Fibroblast of peridontal ligament (primary cell): ENCODE measurements around the gene JAML.
A peak's percentile ranks its signal among the peaks of the same experiment; 100 is the strongest.
"Not testable (repeated sequence)": the region's sequence is repeated elsewhere in the genome, so short reads cannot be mapped to it uniquely, and the experiment has no call there.

ENCODE experiments used
- DNase-seq: peaks from one replicate; pipeline ENCODE4 v3.0.0-alpha.2; 2010; ENCODE audit errors: extremely low read depth

Gene JAML

DNA sequence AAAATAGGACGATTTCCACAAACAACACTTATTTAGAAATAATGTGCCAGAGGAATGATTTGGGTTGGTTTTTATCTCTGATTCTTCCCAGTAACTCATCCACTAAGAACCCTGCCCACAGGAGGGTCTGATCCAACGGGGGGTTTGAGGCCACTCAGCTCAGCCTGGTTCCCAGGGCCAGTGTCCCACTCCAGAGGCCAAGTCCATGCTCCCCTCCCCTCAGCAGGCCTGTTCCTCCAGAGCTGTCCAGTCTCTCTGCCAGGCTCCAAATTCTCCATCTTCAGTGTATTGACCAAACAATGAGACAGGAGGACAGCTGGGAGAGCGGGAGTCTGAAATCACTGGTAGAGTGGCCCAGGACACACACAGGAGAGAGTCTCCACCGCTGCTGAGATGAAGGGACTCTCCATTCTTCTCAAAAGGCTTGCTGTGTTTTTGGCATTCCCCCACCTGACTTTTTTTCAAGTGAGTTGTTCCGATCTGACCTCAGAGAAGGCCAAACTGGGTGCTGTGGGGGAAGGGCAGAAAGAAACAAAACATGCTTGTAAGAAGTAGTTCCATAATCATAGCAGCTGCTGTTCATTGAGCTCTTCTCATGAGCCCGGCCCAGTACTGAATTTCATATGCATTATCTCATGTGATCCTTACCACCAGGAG lies 30.8 kb downstream of the JAML start:
- DNase-seq, result no peak

DNA sequence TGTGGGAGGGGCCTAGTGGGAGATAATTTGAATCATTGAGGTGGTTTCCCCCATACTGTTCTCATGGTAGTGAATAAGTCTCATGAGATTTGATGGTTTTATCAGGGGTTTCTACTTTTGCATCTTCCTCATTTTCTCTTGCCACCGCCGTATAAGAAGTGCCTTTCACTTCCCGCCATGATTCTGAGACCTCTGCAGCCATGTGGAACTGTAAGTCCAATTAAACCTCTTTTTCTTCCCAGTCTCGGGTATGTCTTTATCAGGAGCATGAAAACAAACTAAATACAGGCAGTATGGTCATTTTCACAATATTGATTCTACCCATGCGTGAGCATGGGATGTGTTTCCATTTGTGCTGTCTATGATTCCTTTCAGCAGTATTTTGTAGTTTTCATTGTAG lies 32.0 kb downstream of the JAML start:
- not testable (repeated sequence) for DNase-seq

DNA sequence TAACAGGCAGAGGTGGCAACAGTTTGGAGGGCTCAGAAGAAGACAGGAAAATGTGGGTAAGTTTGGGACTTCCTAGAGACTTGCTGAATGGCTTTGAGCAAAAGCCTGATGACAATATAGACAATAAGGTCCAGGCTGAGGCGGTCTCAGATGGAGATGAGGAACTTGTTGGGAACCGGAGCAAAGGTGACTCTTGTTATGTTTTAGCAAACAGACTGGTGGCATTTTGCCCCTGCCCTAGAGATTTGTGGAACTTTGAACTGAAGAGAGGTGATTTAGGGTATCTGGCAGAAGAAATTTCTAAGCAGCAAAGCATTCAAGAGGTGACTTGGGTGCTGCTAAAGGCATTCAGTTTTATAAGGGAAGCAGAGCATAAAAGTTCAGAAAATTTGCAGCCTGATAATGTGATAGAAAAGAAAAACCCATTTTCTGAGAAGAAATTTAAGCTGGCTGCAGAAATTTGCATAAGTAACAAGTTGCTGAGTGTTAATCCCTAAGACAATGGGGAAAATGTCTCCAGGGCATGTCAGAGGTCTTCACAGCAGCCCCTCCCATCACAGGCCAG lies 33.8 kb downstream of the JAML start:
- DNase-seq, result not testable (repeated sequence)

DNA sequence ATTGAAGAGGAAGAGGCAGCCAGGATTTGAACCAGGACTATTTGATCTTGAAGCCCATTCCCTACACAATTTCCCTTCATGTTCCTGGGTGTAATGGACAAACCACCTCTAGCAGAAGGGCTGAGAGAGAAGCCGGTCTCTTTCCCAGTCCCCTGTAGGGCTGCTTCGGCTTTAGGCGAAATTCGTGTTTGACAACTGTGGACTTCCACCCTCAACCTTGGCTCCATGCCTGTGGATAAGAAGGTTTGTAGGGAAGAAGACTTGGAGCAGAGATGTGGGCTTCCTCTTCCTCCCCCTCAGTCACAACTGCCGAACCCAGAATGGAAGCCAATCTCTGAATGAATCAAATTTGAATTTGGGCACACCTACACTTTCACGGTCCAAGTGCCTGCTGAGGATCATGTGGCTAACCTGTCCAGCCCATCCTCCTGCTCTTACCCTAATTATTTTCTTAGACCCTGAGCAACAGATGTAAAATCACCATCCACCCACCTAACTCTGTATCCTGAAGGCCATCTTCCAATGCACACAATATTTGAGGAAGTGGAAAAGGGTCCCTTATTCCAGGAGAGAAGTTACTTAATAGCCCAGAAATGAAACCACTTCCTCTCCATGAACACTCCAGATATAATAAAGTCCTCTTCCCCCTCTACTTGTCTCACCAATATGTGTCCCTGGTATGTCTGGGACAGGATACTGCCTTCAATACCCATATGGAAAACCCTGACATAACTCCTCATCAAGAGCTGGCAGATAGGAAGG lies 38.3 kb downstream of the JAML start:
- DNase-seq, result no peak

DNA sequence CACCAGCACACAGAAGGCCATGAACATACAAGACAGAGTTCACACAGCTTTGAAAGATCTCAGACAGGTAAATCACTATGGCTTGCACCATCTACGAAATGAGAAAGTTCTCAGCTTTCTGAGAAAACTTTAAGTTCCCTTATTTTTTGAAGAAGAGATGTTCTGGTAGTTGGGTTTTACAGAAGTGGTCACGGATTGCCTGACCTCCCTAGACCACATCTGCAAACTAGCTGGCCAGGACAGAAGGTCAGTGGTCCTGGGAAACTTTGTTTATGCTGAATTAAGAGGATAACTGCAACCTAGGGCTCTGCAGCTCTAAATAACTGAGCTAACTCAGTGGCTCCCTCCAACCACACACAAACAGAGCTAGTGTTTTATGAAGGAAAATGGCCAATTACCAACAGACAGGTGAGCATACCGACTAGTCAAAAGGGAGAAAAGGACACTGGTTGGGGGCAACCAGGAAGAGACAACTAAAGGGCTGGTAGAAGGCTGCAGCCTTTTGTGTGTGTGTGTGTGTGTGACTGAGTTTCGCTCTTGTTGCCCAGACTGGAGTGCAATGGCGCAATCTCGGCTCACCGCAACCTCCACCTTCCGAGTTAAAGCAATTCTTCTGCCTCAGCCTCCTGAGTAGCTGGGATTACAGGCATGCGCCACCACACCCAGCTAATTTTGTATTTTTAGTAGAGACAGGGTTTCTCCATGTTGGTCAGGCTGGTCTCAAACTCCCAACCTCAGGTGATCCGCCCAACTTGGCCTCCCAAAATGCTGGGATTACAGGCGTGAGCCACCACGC lies 39.8 kb downstream of the JAML start:
- DNase-seq, result no peak

DNA sequence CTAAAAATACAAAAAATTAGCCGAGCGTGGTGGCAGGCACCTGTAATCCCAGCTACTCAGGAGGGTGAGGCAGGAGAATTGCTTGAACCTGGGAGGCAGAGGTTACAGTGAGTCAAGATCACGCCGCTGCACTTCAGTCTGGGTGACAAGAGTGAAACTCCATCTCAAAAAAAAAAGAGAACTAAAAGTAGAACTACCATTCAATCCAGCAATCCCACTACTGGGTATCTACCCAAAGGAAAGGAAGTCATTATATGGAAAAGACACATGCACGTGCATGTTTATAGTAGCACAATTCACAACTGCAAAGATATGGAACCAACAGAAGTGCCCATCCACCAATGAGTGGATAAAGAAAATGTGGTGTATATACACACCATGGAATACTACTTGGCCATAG lies 41.1 kb downstream of the JAML start:
- DNase-seq, result not testable (repeated sequence)

DNA sequence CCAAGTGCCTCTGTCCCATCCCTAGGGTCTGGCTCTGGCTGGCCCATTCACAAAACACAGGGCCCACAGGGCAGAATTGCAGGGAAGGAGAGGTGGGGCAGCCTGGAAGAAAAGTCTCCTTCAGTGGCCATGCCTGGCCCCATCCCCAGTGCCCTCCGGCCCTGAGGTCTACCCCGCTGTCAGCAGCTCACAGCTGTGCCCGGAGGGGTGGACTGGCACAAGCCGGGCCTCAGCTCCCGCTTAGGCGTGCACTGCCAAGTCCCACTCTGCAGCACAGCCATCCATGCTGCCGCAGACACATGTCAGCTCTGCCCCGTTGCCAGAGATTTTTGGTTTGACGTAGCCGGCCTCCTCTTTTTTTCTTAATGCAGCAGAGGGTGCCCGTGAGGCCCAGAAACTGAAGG lies 44.5 kb downstream of the JAML start:
- peak; percentile 7 for DNase-seq

DNA sequence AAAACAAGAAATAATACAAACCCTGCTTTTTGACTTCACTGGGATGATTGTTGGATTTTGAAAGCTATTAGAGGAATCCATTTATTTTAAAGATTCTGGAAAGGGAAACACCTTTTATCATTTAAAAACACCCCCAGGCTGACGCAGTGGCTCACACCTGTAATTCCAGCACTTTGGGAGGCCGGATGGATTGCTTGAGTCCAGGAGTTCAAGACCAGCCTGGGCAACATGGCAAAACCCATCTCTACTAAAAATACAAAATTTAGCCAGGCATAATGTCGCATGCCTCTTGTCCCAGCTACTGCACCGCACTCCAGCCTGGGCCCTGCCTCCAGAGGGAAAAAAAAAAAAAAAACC lies 48.1 kb downstream of the JAML start:
- DNase-seq, result no peak

DNA sequence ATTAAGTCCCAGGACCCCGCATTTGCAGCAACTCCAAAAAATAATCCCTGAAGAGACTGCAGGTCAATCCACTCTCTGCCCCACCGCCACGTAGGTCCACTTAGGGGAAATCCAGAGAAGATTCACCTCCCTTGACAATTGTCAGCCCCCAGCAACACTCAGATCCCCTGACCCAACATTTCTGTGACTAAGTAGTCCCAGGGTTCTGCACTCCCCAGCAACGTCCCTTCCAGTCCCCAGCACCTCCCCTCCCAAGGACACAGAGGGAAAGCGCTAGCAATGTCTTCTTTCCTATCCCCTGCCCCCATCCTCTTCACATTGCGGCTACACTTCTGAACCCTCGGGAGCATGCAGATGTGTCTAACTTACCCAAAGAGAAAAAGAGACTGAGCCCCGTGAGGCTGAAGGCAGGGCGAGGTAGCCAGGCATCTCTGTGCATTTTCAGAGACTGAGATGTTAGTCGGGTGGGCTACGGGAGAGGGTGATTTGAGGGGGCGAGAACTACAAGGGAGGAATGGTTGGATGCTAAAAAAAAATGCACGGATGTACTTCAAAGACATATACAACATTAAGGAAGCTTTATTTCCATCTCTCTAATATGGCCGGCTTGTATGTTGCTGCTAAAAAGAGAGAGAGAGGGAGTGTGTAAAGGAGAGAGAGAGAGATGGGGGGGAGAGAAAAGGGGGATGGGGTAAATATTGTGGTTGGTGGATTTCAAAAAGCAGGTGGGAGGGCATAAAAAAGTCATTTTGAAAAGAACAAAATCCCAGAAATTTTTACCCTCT lies 48.6 kb downstream of the JAML start, which contains the start of gene SCN2B:
Gene SCN2B (minus strand): TSS at position 647 of the 785 bp plus-strand sequence. CDS start 208 bp downstream, at position 439.
- no peak for DNase-seq

DNA sequence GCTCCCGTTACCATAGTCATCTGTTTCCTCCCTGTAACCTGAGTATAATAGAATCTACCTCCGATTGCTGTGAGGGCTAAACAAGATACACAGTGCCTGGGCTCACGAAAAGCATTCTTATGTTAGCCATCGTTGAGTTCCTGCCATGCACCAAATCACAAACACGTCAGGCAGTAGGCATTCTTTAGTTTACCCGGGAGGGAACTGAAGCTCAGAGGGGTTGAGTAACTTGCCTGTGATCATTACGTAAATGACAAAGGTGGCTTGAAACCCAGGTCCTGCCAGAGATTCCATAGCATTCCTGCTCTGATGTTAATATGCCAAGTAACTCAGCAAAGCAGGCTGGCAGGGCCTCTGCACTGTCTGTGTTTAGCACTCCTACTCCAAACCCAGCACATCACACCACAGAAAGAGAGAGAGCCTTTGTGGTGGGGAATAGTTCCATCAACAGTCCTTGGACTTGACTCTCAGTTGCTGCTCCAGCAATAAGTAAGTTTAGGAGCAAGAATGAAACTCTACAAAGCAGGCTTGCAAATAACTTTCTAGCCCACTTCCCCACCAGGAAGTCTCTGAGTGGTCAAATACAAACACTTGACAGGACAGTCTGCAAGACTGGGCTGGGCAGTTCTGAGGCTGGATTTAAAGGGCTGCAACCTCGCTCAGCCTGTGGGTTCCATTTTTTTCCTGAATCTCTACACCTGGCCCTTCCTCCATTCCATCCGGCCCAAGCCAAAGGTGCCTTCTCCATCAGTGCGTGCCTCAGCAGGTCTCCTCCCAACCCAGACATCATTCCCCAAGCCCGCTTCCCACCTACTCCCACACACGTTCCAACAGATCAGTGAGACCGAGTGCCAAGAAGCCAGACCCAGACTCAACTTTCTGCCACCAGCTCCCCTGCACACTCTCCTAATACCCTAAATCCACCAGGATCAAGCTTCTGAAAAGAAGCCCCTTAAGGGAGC lies 49.5 kb downstream of the JAML start:
- peak; percentile 38 for DNase-seq

DNA sequence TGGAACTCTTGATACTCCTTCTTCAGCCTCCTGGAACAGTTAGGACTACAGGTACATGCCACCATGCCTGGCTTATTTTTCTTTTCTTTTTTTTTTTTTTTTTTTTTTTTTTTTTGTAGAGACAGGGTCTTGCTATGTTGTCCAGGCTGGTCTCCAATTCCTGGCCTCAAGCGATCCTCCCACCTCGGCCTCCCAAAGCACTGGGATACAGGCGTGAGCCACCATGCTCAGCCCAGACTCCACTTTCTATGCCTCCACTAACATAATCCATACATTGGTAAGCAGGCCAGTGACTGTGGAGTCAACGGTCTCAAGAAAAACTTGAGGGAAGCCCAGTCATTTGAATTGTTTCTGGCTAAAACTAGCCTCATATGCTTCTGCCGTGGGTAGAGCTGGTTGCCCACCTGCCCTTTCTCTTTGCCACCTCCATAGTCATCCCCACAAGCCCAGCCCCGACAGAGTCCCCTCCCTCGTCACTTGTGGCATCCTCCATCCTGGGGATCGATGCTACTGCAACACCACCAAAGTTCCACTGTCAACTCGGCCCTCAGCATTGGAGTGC lies 50.7 kb downstream of the JAML start:
- no peak for DNase-seq

DNA sequence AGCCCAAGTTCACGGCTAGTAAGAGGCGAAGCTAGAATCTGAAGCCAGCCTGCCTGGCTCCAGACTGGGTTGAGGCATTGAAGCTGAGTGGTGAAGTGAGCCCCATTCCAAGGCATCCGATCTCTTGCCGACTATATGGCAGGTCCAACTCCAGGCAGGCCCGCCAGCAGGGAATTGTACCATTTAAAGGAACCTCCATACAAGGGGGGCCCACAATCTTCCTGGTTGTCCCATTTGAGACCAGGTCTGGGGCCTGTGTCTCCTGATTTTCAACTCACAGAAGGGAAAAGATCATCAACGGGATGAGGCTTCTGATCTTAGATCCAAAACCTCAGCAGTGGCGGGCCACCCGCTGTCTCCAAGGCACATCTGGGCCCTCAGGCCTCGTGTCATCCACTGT lies 52.5 kb downstream of the JAML start:
- DNase-seq, result no peak

DNA sequence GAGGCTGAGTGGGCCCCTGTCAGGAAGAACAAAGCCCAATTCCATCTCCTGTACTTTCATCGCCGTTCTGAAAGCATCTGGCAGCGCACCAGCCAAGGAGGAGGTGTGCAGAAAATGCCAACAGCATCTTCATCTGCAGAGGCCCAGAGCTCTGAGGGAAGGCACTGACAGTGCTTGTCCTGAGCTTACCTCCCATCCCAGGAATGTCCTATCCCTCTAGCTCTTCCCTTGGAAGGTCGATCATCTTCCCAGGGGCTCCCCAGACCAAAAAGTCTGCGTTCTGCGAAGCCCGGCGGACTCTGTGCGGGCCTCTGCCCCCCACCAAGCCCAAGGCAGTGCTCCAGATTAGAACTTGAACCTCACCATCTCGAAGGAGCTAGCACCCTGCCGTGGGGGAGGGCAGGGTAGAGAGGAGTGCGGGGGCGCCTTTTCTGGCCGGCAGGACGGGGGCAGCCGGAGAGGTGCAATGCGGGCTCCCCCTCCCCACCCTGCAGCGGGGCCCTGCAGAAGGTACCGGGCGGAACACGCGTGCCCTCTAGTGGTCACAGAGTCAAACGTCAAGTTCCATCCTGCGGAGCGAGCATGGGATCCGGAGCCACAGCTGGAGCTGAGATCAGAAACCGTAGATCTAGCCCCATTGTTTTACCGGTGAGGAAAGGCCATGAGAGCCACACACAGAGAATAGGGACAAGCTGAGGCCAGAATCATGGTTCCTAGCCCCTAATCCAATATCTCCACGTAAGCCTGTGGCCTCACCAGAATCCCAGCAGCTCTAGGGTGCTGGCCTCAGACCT lies 53.3 kb downstream of the JAML start:
- peak; percentile 45 for DNase-seq

DNA sequence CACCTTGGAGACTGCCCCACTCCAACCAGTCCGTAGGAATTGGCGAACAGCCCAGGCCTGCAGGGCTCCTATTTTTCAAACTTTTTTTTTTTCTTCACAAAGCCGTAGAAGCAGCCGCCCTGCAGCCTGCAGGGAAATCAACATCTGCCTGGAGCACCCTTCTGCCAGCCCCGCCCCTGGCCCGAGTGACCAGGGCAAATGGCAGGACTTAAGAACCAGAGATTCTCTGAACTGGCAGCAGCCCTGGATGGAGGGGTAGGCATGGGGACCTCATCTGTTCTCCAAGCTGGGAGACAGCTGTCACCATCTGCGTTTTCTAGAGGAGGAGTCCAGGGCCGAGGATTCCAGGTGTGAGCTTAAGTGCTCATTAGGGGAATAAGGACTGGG lies 53.9 kb downstream of the JAML start:
- DNase-seq, result no peak

DNA sequence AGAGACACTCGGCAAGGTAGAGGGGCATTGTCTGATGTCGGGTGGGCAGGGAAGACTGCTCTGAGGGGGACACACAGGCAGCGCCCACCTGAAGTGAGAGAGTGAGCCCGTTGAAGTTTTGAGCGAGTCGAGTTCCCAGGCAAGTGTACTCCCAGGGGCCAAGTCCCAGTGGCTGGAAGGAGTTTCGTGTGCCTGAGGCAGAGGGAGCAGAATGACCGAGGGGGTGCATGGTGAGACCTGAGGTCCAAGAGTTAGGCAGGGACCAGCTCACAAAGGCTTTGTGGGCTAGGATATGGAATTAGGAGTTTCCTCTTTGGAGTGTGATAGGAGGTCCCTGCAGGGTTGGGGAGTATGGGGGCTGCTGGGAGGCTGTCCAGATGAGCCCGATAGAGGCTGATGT lies 54.6 kb downstream of the JAML start:
- DNase-seq, result no peak

DNA sequence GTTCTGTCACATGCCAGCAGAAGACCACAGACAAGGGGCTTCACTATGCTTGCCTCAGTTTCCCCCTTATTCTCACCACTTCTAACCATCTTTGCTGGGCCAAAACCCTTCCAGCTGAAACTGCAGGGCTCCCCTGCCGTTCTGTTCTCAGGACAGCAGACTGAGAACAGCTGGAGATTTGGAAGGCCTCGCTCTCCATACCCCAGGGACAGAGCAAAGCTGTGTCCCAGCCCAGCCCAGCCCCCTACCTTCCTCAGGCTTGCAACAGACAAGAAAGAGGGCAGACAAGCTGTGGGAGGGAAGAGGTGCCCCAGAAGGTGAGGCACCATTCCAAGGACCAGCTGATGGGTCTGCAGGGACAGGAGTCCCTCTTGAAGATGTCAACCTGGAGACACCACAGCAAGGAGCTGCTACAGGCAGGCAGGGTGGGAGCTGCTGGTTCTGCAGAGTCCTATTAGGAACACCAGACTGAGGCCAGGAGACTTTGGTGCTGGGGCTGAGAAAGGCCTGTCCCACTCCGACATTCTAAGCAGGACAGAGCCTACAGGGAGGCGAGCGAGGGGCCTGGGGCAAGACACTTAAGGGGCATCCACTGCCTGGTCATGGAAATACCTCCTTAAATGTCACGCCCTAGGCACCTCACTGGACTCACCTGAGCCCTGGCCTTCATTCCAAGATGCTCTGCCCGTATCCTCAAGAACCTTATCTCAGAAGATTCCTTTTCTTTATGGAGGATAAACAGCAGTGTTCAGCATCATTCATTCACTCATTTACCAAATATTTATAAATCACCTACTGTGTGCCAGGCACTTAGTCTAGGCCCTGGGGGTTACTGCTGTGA lies 55.3 kb downstream of the JAML start:
- no peak for DNase-seq

DNA sequence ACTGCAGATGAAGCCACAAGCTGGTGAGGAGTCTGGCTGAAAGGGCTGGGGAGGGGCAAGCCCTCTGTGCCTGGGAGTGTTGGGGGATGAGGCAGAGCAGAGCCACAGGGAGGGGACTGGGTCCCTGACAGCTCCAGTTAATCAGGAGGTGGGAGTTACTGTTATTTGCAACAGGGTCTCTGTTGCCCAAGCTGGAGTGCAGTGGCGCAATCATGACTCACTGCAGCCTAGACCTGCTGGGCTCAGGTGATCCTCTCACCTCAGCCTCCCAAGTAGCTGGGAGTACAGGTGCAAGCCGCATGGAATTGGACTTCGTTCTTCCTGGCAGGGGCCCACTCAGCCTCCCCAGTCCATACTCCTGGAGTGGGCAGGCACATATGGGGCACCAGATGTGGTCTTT lies 56.1 kb downstream of the JAML start:
- DNase-seq, result no peak

DNA sequence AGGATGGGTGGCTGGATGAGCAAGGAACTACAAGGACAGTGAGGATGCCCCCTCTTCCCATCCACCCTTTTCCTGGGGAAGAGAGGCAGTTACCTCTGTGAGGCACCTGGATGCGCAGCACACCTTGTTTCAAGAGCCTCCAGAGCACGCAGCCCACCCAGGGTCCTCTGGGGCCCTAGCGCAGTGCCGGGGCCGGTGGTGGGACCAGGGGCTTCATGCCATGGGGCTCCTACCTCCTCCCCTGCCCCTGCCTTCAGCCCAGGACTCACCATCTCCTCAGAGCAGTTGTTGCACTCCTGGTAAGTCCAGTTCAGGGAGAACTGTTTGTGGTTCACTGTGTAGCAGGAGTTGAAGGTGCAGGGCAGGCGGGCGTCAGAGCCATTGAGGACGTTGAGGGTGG lies 56.5 kb downstream of the JAML start:
- DNase-seq, result no peak
